AG10803 (cell line): ENCODE measurements around the gene TNS3.

Experiments
- DNase-seq: peaks from one replicate; pipeline ENCODE4 v3.0.0; 2010; ENCODE audit warnings: low read depth
- H3K4me3 ChIP-seq: 2 replicates; pipeline ENCODE4 v1.5.1; 2011; ENCODE audit warnings: mild to moderate bottlenecking, low read length, control low read depth
- CTCF ChIP-seq: conservative IDR thresholded peaks from 2 replicates; pipeline ENCODE4 v1.5.1; 2011; ENCODE audit warnings: mild to moderate bottlenecking, low read length, control low read depth, inconsistent platforms

The TNS3 gene

DNA sequence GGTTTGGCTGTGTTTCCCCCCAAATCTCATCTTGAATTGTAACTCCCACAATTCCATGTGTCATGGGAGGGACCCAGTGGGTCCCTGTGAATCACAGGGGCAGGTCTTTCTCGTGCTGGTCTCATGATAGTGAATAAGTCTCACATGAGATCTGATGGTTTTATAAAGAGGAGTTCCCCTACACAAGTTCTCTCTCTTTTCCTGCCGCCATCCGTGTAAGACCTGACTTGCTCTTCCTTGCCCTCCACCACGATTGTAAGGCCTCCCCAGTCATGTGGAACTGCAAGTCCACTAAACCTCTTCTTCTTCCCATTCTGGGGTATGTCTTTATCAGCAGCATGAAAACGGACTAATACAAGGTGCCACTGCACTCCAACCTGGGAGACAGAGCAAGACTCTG lies 329.2 kb downstream of the TNS3 start:
- no peak for DNase-seq
- H3K4me3 ChIP-seq, result no peak overlapping the region
- no peak for TF ChIP-seq CTCF

- no peak for TF ChIP-seq CTCF
- DNase-seq, result peak; percentile 38
- H3K4me3 ChIP-seq, result no peak overlapping the region
Measured at GRCh38 chr7:47249361-47249760, 332.6 kb downstream of the TNS3 start.

DNA sequence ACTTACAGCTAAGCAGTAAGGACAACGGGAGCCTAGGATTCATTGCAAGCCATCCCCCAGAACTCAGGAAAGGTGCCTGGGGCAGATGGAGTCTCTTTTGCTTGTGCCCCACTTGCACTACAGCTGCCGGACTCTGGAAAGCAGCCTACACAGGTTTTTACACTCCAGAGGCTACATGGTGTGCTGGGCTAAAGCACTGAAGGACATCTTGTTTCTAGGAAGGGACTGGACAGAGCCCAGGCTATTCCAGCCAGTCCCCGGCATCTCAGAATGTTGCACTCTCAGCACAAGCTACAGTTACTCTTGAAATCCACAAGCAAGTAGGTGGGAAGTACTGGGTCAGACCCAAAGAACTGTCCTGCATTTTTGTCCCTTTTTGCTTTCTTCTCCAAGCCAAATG lies 333.1 kb downstream of the TNS3 start:
- TF ChIP-seq CTCF, result no peak
- no peak overlapping the region for H3K4me3 ChIP-seq
- DNase-seq, result no peak

- H3K4me3 ChIP-seq, result no peak overlapping the region
- no peak for DNase-seq
- TF ChIP-seq CTCF, result no peak
Measured at GRCh38 chr7:47247132-47247531, 334.8 kb downstream of the TNS3 start.

DNA sequence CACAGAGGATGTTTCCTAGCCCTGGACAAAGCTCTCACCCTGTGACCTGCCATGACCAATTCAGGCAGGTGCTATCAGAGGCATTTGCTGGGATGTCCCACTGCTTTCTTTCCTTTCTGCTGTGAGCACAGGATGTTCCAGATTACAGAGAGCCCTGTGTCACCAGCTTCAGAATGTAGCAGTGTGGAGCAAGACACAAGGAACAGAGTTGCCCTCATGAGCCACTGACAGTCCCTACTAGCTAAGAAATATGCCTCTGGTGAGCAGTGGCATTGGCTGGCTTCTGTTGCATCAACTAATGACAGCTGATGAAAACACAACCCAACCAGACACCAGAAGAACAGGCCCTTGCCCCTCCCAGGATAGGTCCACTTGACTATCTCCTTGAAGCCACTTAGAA lies 337.2 kb downstream of the TNS3 start:
- no peak for DNase-seq
- no peak overlapping the region for H3K4me3 ChIP-seq
- no peak for TF ChIP-seq CTCF

GRCh38 chr7:47241112-47242065 lies 340.5 kb downstream of the TNS3 start:
- no peak for TF ChIP-seq CTCF
- H3K4me3 ChIP-seq, result no peak overlapping the region
- DNase-seq, result no peak

- H3K4me3 ChIP-seq, result no peak overlapping the region
- no peak for TF ChIP-seq CTCF
- DNase-seq, result peak; percentile 77
Measured at GRCh38 chr7:47239931-47240421, 341.9 kb downstream of the TNS3 start.
